ENCODE results near the gene RFX2. TPM values are rescaled to one million over a fixed set of nuclear protein-coding genes. Genes with fewer than 3 reads are reported as not detected.

Gene RFX2
- total RNA-seq, 1 donor from 2014 or later, result 6.2 TPM

GRCh38 chr19:6038634-6039405, 71.5 kb downstream of the RFX2 start:
- H3K27ac Mint-ChIP-seq, result no peak overlapping the region
- DNase-seq (ENCODE audit: low spot score), result no peak
- H3K27ac ChIP-seq, result no peak overlapping the region
- no peaks in the 10 kb centered on the region for H3K27me3 Mint-ChIP-seq (ENCODE audit: insufficient read depth, low read depth)
- no peaks in the 10 kb centered on the region for H3K4me1 ChIP-seq
- no peak overlapping the region for H2AFZ ChIP-seq (replicated peaks)
- no peak overlapping the region for H3K4me3 ChIP-seq
- no peaks in the 10 kb centered on the region for H3K9me3 ChIP-seq (ENCODE audit: low read depth)
- H3K79me2 ChIP-seq (ENCODE audit: low read depth), result no peaks in the 10 kb centered on the region
- no peaks in the 10 kb centered on the region for H3F3A ChIP-seq (ENCODE audit: low read depth)
- H3K4me1 Mint-ChIP-seq, result no peaks in the 10 kb centered on the region
- no peaks in the 10 kb centered on the region for H4K20me1 ChIP-seq (ENCODE audit: low read depth)
- TF ChIP-seq CTCF (IDR thresholded peaks at IDR 0.05) (no peak), EZH2phosphoT487 (IDR thresholded peaks at IDR 0.05) (no peak), EZH2 (IDR thresholded peaks at IDR 0.05) (no peak)
- H3K36me3 ChIP-seq, result no peaks in the 10 kb centered on the region
- H3K36me3 Mint-ChIP-seq, result peaks cover 32% of the 10 kb centered on the region
- no peak overlapping the region for H3K9ac ChIP-seq
- H3K9me3 Mint-ChIP-seq, result peaks cover 3% of the 10 kb centered on the region
- H3K4me2 ChIP-seq, result no peak overlapping the region
- H3K4me3 Mint-ChIP-seq, result no peak overlapping the region
- no peaks in the 10 kb centered on the region for H3K27me3 ChIP-seq

DNA sequence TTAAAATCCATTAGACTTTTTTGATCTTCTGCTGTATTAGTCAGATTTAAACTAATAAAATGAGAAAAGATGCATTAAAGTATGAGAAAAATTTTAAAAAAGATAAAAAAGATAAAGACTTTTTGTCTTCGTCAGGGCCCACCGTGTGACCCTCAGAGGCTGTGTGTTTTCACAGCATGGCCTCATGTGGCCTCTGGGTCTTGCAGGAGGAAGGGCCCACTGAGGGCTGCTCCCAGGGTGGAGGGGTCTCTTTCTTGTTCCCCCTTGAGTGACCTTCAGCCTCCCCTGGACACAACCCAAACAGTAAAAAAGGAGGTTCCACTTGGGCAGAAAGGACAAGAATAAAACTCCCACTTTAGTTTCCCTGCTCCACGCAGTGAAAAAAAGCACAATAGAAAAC, 75.3 kb downstream of the RFX2 start:
- Histone ChIP-seq H3K9ac (no peak overlapping the region), H3F3A (ENCODE audit: low read depth) (no peaks in the 10 kb centered on the region), H3K36me3 (no peaks in the 10 kb centered on the region), H4K20me1 (ENCODE audit: low read depth) (no peaks in the 10 kb centered on the region), H3K27ac (no peak overlapping the region), H3K4me2 (no peak overlapping the region), H3K4me3 (no peak overlapping the region), H3K9me3 (ENCODE audit: low read depth) (no peaks in the 10 kb centered on the region), H3K79me2 (ENCODE audit: low read depth) (no peaks in the 10 kb centered on the region), H3K4me1 (no peaks in the 10 kb centered on the region), H2AFZ (replicated peaks) (no peak overlapping the region), H3K27me3 (no peaks in the 10 kb centered on the region)
- no peak for DNase-seq (ENCODE audit: low spot score)
- H3K27me3 Mint-ChIP-seq (ENCODE audit: insufficient read depth, low read depth), result no peaks in the 10 kb centered on the region
- H3K9me3 Mint-ChIP-seq, result peaks cover 7% of the 10 kb centered on the region
- H3K4me3 Mint-ChIP-seq, result no peak overlapping the region
- peaks cover 4% of the 10 kb centered on the region for H3K4me1 Mint-ChIP-seq
- TF ChIP-seq CTCF (IDR thresholded peaks at IDR 0.05), result no peak
- no peak for TF ChIP-seq EZH2 (IDR thresholded peaks at IDR 0.05)
- TF ChIP-seq EZH2phosphoT487 (IDR thresholded peaks at IDR 0.05), result no peak
- peaks cover 34% of the 10 kb centered on the region for H3K36me3 Mint-ChIP-seq
- no peak overlapping the region for H3K27ac Mint-ChIP-seq

GRCh38 chr19:6034512-6034911, 75.8 kb downstream of the RFX2 start:
- Histone ChIP-seq H3K27ac (no peak overlapping the region), H3K4me1 (no peaks in the 10 kb centered on the region), H3K4me2 (no peak overlapping the region), H3F3A (ENCODE audit: low read depth) (no peaks in the 10 kb centered on the region), H3K27me3 (no peaks in the 10 kb centered on the region), H2AFZ (replicated peaks) (no peak overlapping the region), H3K9ac (no peak overlapping the region), H3K79me2 (ENCODE audit: low read depth) (no peaks in the 10 kb centered on the region), H4K20me1 (ENCODE audit: low read depth) (no peaks in the 10 kb centered on the region), H3K9me3 (ENCODE audit: low read depth) (no peaks in the 10 kb centered on the region), H3K36me3 (no peaks in the 10 kb centered on the region), H3K4me3 (no peak overlapping the region)
- Mint-ChIP-seq H3K27ac (no peak overlapping the region), H3K27me3 (ENCODE audit: insufficient read depth, low read depth) (no peaks in the 10 kb centered on the region), H3K4me3 (no peak overlapping the region), H3K9me3 (peaks cover 12% of the 10 kb centered on the region), H3K4me1 (peaks cover 4% of the 10 kb centered on the region), H3K36me3 (peaks cover 39% of the 10 kb centered on the region)
- no peak for TF ChIP-seq CTCF (IDR thresholded peaks at IDR 0.05)
- no peak for TF ChIP-seq EZH2 (IDR thresholded peaks at IDR 0.05)
- no peak for TF ChIP-seq EZH2phosphoT487 (IDR thresholded peaks at IDR 0.05)
- DNase-seq (ENCODE audit: low spot score), result no peak
